ENCODE measurements around the gene FECH.
"Not testable (repeated sequence)": the region's sequence is repeated elsewhere in the genome, so short reads cannot be mapped to it uniquely, and the experiment has no call there.

Gene FECH

GRCh38 chr18:57533006-57533867 lies 53.3 kb downstream of the FECH start:
- no peak for DNase-seq (ENCODE audit: low read depth)
- no peak overlapping the region for H3K4me3 ChIP-seq (replicated peaks; ENCODE audit: low read depth, low read length)
- no peak for TF ChIP-seq CTCF (IDR thresholded peaks at IDR 0.05; ENCODE audit: low read length, missing control alignments)

- no peak for TF ChIP-seq CTCF (IDR thresholded peaks at IDR 0.05; ENCODE audit: low read length, missing control alignments)
- H3K4me3 ChIP-seq (replicated peaks; ENCODE audit: low read depth, low read length), result no peak overlapping the region
- no peak for DNase-seq (ENCODE audit: low read depth)
Observed at GRCh38 chr18:57529151-57529550, 57.4 kb downstream of the FECH start.

GRCh38 chr18:57527556-57528229 lies 58.8 kb downstream of the FECH start:
- no peak overlapping the region for H3K4me3 ChIP-seq (replicated peaks; ENCODE audit: low read depth, low read length)
- no peak for TF ChIP-seq CTCF (IDR thresholded peaks at IDR 0.05; ENCODE audit: low read length, missing control alignments)
- no peak for DNase-seq (ENCODE audit: low read depth)

- no peak overlapping the region for H3K4me3 ChIP-seq (replicated peaks; ENCODE audit: low read depth, low read length)
- no peak for DNase-seq (ENCODE audit: low read depth)
- TF ChIP-seq CTCF (IDR thresholded peaks at IDR 0.05; ENCODE audit: low read length, missing control alignments), result no peak
Observed at GRCh38 chr18:57523171-57523956, 63.1 kb downstream of the FECH start.

- not testable (repeated sequence) for H3K4me3 ChIP-seq (replicated peaks; ENCODE audit: low read depth, low read length); DNase-seq (ENCODE audit: low read depth)
Observed at GRCh38 chr18:57522348-57522747, 64.2 kb downstream of the FECH start.

- no peak overlapping the region for H3K4me3 ChIP-seq (replicated peaks; ENCODE audit: low read depth, low read length)
- no peak for DNase-seq (ENCODE audit: low read depth)
Observed at GRCh38 chr18:57519668-57520424, 66.7 kb downstream of the FECH start.

More at GRCh38 chr18:57519668-57520424, 66.7 kb downstream of the FECH start:
- no peak for TF ChIP-seq CTCF (IDR thresholded peaks at IDR 0.05; ENCODE audit: low read length, missing control alignments)

Data from fibroblast of pulmonary artery (primary cell).